KG1 (cell line): Measurements from ENCODE around the gene BLOC1S5.
"Not testable (repeated sequence)": the region's sequence is repeated elsewhere in the genome, so short reads cannot be mapped to it uniquely, and the experiment has no call there.

Source experiments
- DNase-seq: peaks from one replicate; lab custom pipeline; 2025; lab: John Stamatoyannopoulos, UW

The BLOC1S5 gene

DNA sequence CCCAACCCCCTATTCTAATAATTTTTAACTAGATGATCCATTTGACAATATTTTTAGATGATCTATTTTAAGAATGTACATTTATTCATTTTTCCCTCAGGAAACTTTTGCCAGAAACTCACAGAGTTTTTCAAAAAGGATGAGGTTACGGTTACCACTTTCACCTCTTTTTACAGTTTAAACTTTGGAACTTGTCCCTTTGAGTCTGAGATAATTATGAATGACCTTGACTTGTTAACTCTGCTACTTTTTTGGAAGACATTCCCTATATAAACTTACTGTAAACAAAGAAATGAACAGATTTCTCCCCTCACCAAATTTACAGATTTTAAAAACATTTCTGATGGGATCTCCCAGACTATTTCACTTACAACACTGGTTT, 18.4 kb upstream of the BLOC1S5 start:
- DNase-seq: no peak

DNA sequence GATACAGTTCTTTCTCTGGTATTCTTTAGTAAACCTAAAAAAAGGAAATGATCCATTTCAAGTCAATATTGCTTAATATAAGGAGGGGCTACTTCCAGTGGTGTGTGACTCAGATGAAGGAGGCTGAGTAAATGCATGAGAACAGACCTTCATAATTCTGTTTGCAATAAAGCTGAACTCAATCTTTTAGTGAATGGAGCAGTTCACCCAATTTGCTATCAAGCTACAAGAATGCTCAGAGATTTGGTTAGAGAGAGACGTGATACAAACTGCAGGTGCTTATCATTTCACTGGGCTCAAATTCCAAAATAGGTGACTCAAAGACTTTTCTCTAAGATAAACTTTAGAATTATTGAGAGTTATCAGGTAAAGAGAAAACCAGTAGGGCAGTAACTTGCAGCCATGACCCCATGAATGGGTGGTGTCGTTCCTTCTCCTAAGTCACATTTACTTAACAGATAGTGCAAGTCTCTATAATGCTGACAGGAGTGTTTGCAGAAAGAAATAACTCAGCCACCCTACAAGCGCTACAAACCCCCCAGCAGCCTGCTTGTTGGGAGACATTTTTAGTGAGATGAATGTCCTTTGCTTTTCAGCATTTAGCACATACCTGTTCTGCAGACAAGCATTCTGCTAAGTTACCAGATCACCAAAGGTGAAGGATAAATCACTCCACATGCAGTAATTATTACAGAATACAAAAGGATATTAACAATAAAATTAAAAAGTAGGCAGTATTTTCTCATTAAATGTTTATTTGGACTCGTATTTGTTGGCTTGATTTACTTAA, 16.4 kb upstream of the BLOC1S5 start:
- DNase-seq: no peak

DNA sequence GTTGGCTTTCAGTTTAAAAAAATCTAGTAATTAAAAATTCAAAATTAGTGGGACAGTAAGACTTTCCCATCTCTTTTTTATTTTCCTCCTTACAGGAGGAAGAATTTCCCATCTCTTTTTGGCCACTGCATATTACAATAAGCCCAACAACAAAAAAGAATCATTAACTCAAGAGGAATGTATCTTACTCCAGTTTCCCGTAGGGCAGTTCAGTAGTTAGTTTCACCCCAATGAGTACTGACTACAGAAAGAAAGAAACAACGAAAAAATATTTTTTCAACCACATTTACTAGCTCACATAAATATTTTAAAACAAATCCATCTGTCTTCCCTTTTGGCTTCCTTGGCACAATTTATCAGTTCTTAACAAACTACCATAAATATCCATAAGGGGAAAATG, 14.9 kb upstream of the BLOC1S5 start:
- DNase-seq: no peak

DNA sequence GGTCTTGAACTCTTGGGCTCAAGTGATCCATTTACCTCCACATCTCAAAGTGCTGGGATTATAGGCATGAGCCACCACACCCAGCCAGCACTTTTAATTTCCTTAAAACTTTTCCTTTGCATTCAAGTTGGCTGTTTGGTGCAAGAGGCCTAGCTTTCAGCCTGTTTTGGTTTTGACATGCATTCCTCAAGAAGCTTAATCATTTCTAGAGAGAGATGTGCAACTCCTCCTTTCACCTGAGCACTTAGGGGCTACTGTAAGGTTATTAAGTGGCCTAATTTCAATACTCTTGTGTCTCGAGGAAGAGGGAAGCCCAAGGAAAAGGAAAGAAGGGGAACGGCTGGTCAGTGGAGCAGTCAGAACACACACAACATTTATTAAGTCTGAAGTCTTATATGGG, 13.8 kb upstream of the BLOC1S5 start:
- no peak for DNase-seq

DNA sequence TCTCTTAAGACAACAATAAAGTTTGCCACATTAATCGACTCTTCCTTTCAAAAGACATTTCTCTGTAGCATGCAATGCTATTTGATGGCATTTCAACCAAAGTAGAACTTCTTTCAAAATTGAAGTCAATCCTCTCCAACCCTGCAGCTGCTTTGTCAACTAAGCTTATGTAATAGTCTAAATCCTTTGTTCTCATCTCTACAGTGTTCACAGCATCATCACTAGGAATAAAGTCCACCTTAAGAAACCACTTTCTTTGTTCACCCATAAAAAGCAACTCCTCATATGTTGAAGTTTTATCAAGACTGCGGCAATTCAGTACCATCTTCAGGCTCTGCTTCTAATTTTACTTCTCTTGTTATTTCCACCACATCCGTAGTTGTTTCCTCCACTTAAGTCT, 11.5 kb upstream of the BLOC1S5 start:
- no peak for DNase-seq

DNA sequence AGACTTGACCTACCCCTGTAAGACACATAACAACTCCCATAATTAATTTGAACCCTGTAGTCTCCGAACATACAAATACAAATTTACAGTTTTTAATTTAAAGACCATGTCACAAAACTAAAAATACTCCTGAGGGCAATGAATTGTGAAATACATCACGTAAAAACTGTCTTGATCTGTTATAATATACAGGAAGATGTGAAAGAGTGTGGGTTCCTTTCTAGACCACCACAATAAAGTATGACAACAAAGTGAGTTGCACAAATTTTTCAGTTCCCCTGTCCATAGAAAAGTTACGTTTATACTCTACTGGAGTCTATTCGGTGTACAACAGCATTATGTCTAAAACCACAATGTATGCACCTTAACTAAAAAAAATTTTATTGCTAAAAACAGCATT, 11.0 kb upstream of the BLOC1S5 start:
- no peak for DNase-seq

DNA sequence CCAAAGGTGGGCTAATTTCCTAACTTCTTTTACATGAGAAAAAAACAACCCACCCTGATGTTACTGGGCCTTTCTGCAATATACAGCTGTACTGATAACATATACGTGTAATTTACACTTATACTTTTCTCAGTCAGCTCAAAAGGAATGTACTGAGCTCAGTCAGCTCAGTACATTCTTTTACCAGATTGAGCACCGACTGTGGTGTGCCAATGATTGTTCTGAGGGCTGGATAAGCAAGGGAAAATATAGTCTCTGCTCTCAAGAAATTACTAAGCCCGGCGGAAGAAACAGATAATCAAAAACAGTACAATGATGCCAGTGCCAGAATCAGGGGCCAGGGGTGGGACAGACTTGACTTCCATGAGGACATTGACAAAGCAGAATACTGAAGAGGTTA, 10.0 kb upstream of the BLOC1S5 start:
- no peak for DNase-seq

DNA sequence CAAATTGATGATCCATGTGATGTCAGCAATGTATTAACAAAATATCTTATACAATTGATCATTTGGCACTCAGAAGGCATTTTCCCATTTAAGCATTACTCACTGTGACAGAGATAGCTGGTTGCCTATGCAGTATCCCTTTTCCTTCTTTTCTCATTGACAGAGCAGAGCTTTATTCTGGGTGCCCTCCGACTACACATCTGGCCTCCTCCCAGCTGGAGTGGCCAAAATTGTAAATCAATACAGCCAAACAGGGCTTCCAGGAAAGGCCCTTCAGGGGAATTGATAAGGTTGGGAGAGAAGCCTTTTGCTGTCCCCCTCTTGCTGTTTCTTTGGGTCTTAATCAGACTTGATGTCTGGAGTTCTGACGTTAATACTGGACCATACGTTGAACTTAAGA, 9.6 kb upstream of the BLOC1S5 start:
- no peak for DNase-seq

DNA sequence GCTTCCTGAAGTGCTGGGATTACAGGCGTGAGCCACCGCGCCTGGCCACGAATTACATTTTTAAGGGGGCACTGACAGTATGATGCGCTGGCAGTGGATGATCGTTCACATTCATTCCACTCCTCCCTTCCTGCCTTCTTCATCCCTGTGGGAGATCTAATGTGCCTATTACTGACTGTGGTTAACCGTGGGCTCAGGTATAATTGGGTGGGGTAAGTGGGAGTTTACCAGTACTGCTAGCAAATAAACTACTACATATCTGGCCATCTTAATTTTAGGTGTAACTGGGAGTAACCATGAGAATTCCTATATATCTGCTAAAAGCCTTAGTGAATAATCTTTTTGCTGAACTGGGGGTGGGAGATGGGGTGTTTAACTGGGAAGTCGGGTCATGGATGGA, 6.5 kb upstream of the BLOC1S5 start:
- DNase-seq: no peak

DNA sequence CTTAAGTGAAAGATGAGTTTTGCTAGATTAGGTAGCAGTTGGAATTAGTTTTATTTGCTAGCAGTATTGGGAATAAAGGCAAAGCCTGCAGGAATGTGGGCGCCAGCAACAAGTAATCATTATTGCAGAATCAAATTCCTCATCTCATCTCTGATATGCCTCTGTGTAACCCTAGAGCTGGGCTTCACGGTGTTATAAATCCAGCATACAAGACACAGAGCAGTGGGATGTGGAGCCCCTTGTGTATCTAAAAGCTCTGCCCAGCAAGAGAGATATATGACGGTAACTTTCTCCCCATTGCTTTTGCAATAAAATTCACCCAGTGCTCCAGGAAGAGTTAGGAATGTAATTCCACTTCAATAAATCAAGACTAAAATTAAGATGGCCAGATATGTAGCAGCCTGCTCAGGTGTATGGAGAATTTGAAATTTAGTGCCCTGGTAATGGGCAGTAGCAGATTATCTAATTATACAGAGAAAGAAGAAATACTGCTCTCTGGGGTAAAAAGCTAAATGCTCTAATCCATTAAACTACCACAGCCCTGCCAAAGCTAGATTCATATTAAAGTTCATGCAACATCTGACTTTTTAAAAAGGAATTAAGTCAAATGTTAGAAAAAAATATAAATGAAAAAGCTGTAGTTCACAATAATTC, 5.6 kb upstream of the BLOC1S5 start:
- no peak for DNase-seq

DNA sequence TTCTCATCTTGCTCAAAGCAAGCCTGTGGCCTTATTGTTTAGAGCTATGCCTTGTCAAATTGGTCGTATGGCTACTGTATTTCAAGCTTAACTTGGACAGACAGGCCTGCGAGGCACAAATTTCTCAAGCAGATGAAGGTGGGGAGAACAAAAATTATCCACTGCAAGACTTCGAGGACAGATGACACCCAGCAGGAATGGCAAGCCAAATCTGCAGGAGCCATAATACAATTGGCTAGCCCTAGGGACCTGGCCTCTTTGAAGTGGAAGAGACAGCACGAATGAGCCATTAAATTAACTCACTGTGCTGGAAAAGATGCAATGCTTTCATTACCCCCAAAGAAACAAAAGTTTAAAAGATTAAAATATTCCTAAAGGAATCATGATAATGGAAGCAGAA, 5.0 kb upstream of the BLOC1S5 start:
- DNase-seq: no peak

DNA sequence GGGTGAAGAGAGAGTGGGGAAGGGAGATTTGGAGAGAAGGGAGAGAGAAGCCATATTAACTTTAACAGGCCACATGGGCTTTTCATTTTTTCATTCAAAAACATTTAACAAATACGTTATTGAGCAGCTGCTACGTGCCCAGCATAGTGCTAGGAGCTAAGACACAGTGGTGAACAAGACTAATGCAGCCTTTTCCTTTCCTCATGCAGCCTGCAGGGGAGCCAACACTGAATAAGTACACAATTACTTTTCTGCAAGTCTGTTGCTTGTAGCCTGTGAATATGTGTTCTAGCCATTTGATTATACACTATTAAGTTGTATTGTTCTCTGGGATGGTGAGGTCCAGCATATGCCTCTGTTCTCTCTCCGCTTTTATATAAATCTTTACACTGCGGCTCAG, 1.9 kb upstream of the BLOC1S5 start:
- no peak for DNase-seq

DNA sequence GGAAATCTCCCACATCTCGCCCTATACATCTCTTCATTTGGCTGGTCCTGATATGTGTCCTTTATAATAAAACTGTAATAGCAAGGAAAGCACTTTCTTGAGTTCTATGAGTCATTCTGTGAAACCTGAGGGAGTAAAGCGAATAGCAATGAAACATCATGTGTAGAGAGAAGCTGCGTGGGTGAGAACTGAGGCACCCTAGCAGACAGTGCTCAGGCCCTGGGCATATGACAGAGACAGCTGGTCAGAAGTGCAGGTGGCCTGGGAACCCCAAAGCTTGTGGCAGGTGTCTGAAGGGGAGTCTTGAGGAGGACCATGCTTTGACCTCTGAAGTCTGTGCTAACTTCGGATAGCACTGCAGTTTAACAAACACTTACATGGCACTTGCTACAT, 1.3 kb upstream of the BLOC1S5 start:
- no peak for DNase-seq

DNA sequence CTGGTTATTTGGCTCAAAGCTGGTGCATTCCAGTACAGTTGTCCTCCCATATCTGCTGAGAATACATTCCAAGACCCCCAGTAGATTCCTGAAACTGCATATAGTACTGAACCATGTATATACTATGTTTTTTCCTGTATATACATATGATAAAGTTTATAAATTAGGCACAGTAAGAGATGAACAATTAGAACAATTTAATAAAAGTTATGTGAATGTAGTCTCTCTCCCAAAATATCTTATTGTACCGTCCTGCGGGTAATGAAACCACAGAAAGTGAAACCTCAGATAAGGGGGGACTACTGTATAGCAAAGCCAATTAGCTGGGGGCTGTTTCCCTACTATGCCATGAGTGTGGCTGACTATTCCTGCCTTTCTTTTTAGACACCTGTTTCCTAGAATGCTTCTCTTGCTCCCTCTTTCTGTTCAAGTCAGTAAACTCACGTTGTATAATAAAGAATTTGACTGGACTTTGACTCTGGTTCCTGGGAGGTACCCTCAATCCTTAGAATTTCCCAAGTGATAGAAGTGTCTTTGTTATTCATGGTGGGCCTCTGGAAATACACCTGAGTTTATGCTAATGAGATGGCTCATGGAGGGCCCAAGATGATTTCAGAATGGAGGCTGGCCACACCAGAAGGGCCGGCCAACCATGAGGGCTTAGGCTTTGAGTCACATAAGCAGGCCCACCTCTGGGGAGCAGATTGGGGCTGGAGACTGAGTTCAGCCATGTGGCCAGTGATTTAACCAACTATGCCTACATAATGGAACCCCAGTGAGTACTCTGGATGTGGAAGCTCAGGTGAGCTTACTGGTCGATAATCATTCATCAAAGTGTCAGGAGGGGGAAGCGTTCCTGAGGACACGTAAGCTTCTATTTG, 689 bp upstream of the BLOC1S5 start:
- DNase-seq: no peak

DNA sequence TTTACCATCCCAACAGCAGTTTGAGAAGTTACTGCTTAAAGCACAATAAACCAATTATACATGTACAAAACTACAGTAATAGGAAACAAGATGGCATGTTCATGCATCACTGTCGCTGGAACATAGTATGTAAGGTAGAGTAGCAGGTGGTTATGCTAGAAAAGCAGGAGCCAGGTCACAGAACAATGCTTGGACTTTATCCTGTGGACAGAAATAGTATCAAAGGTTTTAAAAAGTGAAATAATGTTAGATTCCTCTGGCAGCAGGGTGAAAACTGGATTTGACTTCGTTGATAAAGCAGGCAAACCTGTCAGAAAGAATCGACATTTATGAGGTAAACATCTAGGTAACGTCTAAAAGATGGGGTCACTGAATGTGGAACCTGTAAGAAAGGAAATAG, 2.5 kb downstream of the BLOC1S5 start:
- no peak for DNase-seq

DNA sequence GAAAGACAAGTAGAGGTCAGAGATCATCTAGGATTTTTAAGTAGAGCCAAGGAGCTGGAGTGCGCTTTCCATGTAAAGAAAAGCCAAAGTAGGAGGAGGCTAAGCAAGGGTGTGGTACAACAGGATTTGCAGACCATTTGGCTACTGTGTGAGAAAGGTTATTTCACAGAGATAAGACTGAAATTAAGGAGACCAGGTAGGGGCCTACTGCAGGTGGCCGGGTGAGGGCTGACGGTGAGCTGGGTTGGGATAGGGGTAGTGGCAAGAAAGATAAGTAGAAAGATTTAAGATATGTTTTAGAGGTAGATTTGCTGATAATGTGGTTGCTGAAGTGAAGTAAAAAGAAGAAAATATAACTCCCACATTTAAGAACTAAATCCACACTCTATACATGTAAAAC, 3.8 kb downstream of the BLOC1S5 start:
- DNase-seq: no peak

DNA sequence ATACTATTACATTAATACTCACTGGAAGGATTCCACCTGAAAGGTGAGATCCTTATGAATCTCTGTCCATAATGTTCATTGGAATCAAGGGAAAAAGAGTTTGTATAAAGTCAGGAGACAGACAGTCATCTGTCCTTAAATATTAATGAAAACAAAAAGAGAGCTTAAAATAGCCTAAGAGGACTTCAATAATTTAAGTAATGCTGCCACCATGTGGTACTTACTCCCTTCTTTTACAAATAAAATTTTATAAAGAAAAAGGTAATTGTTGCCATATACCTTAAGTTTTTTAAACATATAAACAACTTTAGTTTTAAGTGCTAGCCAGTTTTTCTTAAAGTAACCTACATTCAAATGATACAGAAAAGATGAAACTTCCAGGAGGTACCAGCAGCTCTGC, 5.1 kb downstream of the BLOC1S5 start:
- no peak for DNase-seq

DNA sequence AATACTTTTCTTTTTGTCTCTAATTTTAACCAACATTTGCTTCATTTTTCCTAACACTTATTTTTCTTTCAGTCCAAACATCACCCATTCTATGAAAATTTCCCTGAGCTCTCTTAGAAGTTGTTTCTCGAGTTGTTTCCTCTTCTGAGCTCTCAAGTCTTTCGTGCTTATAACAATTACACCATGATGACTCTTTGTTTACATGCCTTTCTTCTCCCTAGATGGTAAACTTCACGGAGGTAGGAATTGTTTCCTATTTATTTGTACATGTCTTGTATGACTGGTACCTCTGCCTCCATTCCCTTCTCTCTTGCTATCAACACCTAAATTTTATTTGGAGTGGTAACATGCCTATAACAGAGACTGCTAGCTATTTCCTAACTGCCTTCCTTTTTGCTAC, 6.4 kb downstream of the BLOC1S5 start:
- DNase-seq: no peak

DNA sequence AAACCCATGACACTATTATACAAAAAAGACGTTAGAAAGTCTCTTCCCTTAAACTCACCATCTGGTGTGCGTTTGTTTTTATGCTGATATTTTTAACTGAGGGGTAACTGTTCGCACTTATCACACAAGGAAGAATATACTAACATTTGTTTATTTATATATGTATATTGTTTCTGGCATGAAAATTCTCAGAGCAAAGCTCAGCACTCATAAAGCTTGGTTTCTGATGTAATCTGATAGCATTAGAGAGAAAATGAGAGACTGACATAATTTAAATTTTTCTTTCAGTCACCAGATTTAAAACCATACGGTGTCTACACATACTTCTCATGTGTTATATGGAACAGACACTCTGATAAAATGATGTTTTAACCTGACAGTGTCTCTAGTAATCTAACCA, 6.9 kb downstream of the BLOC1S5 start:
- DNase-seq: no peak

DNA sequence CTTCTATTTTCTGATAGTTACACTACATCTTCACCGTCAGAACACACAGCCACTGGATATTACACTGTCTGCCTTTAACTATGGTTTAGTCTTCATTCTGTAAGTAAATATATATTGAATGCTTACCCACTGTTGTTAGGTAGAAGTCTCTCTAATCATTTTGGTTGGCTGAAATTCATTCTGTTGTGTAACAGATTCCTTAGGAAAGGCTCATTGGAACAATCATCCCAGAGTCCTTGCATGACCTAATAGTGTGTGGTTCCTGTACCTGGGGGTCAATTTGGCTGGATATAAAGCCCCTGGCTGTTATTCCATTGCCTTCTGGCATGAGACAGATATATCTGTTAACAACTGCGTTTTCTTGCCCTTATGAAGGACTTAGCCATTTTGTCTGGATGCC, 9.9 kb downstream of the BLOC1S5 start:
- DNase-seq: no peak

DNA sequence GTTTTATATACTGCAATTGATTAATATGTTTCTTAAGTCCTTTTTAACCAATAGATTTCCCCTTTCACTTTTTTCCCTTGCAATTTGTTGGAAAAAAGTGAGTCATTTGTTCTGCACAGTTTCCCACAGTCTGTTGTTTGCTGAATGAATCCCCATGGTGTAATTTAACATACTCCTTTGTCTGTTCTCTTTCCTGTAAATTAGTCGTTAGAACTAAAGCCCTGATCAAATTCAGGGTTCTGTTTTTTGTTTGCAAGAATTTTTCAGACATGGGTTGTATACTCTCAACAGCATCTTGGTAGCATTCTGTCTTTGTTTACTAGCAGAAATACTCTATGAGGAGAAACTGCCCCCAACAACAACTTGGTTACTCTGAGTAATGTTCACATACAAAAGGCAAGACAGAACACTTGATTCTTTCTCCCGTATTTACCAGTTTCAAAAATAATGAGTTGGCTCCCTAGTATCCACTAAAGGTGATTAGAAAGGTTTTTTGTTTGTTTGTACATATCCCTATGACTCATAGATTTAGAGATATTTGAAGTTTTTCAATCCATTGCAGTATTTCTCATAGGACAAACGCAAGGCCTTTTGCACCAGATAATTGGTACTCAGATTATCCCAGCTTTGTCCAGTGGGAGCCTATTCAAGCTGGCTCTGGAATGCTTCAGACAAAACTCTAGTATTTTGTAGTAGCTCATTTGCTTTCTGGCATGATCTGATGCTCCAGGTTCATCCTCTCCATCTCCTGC, 16.5 kb downstream of the BLOC1S5 start:
- no peak for DNase-seq

DNA sequence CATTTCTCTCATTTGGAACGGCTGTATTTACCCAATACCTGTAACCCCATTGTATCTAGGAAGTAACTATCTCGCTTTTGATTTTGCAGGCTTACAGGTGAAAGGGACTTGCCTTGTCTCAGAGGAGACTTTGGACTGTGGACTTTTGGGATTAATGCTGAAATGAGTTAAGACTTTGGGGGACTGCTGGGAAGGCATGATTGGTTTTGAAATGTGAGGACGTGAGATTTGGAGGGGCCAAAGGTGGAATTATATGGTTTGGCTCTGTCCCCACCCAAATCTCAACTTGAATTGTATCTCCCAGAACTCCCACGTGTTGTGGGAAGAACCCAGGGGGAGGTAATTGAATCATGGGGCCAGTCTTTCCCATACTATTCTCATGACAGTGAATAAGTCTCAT, 18.4 kb downstream of the BLOC1S5 start:
- not testable (repeated sequence) for DNase-seq
